Measurements from ENCODE around the gene PCMT1. TPM values are rescaled to one million over a fixed set of nuclear protein-coding genes. Genes with fewer than 3 reads are reported as not detected.
"Not testable (repeated sequence)": the region's sequence is repeated elsewhere in the genome, so short reads cannot be mapped to it uniquely, and the experiment has no call there.

Gene PCMT1
- total RNA-seq, 1 donor: 34.6 TPM

DNA sequence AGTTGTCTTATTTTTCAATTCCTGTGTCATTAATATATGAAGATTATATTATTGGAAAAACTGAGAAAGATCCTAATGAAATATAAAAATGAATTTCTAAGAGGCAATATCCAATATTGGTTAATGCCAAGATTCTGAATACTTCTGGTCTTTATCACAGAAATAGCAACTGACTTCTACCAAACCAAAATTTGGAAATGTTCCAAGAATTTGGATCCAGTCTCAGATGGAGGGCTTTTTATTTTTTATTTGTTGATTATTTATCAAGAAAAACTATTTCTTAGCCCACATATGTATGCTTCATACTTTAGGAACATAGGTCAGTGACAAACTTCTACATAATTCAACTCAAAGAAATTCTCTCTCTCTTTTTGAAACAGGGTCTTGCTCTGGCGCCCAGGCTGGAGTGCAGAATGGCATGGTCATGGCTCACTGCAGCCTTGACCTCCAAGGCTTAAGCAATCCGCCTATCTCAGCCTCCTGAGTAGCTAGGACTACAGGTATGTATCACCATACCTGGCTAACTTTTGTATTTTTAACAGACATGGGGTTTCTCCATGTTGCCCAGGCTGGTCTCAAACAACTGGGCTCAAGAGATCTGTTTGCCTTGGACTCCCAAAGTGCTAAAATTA is 16.3 kb upstream of the PCMT1 start:
- H3K4me3 ChIP-seq (ENCODE audit: low read length): no peak overlapping the region
- no peaks in the 10 kb centered on the region for H3K9me3 ChIP-seq (ENCODE audit: low read depth, low read length)
- peaks cover 25% of the 10 kb centered on the region for H3K4me1 ChIP-seq (ENCODE audit: insufficient read depth, low read length)
- no peaks in the 10 kb centered on the region for H3K27me3 ChIP-seq (ENCODE audit: insufficient read depth, low read length)

DNA sequence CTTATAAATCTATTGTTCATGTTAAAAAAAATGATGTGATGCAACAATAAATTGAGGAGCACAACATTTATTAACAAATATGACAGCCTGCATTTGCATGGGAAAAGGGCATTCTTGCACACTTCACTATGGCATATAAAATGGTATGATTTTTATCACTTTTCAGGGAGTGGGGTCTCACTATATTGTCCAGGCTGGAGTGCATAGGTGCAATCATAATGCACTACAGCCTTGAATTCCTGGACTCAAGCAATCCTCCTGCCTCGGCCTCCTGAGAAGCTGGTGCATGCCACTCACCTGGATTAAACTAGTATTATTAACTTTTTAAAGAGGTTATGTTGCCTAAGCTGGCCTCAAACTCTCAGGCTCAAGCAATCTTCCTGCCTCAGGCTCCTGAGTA is 14.6 kb upstream of the PCMT1 start:
- no peak overlapping the region for H3K4me3 ChIP-seq (ENCODE audit: low read length)
- H3K4me1 ChIP-seq (ENCODE audit: insufficient read depth, low read length): peaks cover 8% of the 10 kb centered on the region
- no peaks in the 10 kb centered on the region for H3K27me3 ChIP-seq (ENCODE audit: insufficient read depth, low read length)
- no peaks in the 10 kb centered on the region for H3K9me3 ChIP-seq (ENCODE audit: low read depth, low read length)

DNA sequence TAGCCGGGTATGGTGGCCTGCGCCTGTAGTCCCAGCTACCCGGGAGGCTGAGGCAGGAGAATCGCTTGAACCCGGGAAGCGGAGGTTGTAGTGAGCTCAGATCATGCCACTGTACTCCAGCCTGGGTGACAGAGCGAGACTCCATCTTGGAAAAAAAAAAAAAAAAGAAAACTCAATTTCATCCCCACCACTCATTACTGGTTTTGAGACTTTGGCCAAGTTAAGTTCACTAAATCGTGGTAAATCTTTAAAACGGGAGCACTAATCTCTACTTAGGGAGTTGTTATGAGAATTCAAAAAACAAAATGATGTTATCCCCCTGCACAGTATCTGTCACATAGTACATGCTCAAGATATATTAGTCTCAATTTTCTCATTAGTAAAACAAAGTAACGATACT is 4.3 kb upstream of the PCMT1 start:
- H3K27me3 ChIP-seq (ENCODE audit: insufficient read depth, low read length); H3K9me3 ChIP-seq (ENCODE audit: low read depth, low read length); H3K4me3 ChIP-seq (ENCODE audit: low read length): not testable (repeated sequence)
- peaks cover 32% of the 10 kb centered on the region for H3K4me1 ChIP-seq (ENCODE audit: insufficient read depth, low read length)

DNA sequence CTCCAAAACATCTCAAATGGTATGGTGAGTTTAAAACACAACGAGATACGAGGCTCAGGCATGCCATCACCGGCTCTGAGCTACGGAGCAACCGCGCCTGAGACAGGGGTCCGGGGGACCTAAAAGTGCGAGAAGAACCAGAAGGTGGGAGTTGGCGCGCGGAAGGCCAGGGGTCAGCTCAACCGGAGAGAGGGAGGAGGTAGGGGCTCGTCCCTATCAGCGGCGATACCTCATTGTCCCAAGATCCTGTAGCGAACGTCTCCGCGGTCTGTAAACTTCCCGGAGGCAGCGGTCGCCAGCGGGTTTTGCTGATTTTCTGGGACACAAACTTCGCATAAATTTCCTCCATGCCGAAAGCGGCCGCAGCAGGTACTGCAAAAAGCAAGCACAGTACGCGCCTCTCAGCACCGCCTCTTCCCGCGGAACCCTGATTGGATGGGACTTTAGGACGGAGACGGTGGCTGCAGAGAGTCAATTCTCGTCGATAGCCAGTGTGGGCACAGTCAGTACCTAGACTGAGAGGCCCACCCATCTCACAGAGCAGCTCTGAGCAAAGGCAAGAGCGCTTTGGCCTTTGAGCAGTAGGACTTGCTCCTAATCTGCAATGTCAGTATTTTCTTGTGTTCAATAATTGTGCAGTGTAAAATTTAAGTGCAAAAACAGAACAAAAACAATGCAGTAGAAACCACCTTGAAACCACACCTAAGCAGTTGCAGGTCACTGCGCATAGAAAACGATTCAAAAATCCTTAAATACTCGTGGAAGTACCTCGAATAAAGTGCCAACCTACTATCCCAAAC is 3.2 kb upstream of the PCMT1 start, which contains the start of gene NUP43:
NUP43 (minus strand) TSS at position 383 of the 800 bp plus-strand sequence; CDS start at position 349, 34 bp downstream.
- H3K9me3 ChIP-seq (ENCODE audit: low read depth, low read length): no peaks in the 10 kb centered on the region
- peaks cover 43% of the 10 kb centered on the region for H3K4me1 ChIP-seq (ENCODE audit: insufficient read depth, low read length)
- no peaks in the 10 kb centered on the region for H3K27me3 ChIP-seq (ENCODE audit: insufficient read depth, low read length)
- peak within 1 kb of the TSS; percentile 73 for H3K4me3 ChIP-seq (ENCODE audit: low read length)

DNA sequence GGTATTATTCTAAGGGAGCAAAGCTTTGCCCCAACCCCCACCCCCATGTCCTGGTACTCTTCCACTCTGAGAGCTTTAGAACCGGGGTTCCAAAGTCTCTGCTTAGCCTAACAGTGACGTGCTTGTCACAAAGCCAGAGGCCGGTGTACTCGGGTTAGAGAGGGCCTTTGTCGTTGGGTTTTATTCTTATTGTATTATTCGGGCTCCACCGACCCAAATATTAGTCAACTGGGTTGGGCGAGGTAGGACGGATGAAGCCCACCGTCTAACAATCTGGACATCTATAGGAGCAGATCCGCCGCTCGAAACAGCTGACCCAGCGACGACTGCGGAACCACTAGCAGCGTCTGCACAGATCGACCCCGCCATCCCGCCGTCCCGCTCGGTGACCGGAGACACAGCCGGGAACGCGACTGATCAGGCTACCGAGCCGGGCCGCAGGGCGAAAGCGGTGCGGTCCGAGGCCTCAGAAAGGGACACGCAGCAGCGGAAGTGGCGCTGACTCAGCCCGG is 403 bp upstream of the PCMT1 start:
- not testable (repeated sequence) for H3K27me3 ChIP-seq (ENCODE audit: insufficient read depth, low read length); H3K9me3 ChIP-seq (ENCODE audit: low read depth, low read length)
- Histone ChIP-seq H3K4me1 (ENCODE audit: insufficient read depth, low read length) (peaks cover 68% of the 10 kb centered on the region), H3K4me3 (ENCODE audit: low read length) (peak overlapping the region; percentile 97)

DNA sequence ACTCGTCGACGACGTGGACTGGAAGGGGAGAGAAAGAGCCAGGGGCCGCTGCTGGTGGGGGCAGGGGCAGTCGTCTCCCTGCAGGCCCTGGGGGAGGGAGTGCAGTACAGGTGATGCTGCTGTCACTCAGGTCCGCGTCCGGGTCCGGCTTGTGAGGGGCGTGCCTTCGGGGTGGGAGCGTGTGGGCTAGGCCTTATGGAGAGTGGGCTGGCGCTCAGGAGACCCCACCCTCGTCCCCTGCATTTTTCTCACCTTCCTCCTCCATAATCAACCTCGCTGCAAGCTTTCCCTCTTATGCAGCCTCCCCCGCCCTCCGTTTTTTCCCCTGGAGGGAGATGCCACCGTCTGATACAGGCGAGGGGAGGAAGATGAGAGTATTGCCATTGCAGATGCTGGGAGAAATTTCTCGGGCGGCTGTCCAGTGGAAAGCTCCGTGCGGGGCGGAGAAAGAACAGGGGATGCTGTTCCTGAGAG is 632 bp downstream of the PCMT1 start:
- peak overlapping the region; percentile 97 for H3K4me3 ChIP-seq (ENCODE audit: low read length)
- no peaks in the 10 kb centered on the region for H3K9me3 ChIP-seq (ENCODE audit: low read depth, low read length)
- H3K27me3 ChIP-seq (ENCODE audit: insufficient read depth, low read length): no peaks in the 10 kb centered on the region
- peaks cover 74% of the 10 kb centered on the region for H3K4me1 ChIP-seq (ENCODE audit: insufficient read depth, low read length)

DNA sequence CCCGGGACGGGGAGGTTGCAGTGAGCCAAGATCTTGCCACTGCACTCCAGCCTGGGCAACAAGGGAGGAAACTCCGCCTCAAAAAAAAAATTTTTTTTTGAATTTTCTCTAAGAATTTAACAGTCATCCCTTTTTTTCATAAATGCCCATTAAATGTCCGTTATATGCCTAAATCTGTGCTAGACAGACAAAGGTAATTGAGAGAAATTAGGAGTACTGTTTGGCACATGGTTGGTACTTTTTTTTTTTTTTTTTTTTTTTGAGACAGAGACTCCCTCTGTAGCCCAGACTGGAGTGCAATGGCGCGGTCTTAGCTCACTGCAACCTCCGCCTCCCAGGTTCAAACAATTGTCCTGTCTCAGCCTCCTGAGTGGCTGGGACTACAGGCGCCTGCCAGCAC is 1.7 kb downstream of the PCMT1 start:
- Histone ChIP-seq H3K9me3 (ENCODE audit: low read depth, low read length) (no peaks in the 10 kb centered on the region), H3K4me3 (ENCODE audit: low read length) (peak overlapping the region; percentile 97), H3K4me1 (ENCODE audit: insufficient read depth, low read length) (peaks cover 73% of the 10 kb centered on the region), H3K27me3 (ENCODE audit: insufficient read depth, low read length) (no peaks in the 10 kb centered on the region)

DNA sequence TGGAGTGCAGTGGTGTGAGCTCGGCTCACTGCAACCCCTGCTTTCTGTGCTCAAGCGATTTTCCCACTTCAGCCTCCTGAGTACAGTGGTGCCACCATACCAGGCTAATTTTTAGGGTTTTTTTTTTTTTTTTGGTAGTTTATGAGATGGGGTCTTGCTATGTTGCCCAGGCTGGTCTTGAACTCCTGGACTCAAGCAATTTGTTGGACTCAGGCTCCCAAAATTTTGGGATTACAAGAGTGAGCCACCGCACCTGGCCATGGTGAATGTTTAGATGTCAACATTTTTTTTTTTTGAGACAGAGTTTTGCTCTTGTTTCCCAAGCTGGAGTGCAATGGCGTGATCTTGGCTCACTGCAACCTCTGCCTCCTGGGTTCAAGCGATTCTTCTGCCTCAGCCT is 2.4 kb downstream of the PCMT1 start:
- H3K27me3 ChIP-seq (ENCODE audit: insufficient read depth, low read length); H3K9me3 ChIP-seq (ENCODE audit: low read depth, low read length); H3K4me3 ChIP-seq (ENCODE audit: low read length): not testable (repeated sequence)
- H3K4me1 ChIP-seq (ENCODE audit: insufficient read depth, low read length): peaks cover 67% of the 10 kb centered on the region

DNA sequence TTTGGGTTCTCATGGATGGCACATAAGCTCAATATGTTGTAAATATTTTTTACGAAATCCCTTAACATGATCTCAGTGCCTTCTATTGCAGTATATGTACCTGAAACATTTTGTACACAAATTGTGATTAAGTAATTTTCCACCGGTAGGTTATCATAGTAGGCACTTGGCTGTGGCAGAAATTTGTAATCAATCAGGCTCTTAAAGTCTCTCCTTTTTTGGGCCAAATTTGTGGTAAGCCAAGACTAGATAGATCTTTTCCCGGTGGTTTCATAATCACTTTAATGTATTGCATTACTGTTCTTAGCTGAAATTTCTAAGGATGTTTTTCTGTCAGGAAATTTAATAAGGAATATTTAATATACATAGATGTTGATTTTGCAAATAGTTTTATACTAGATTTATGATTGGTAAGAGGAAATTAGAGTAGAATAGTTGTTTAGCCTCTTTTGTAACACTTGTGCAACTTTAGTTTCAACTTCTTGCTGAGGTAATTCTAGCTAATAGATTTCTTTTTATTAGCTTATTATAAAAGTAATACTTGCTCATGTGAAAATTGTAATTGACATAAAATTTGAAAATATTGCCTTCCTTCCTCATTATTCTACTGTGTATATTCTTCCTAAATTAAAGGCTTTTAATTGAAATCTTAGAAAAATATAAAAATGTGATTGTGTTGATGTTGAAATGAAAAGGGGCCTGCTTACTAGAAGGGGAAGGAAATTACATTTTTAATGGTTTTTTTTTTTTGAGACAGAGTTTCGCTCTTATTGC is 3.2 kb downstream of the PCMT1 start:
- Histone ChIP-seq H3K4me3 (ENCODE audit: low read length) (no peak overlapping the region), H3K9me3 (ENCODE audit: low read depth, low read length) (no peaks in the 10 kb centered on the region), H3K4me1 (ENCODE audit: insufficient read depth, low read length) (peaks cover 65% of the 10 kb centered on the region), H3K27me3 (ENCODE audit: insufficient read depth, low read length) (no peaks in the 10 kb centered on the region)

DNA sequence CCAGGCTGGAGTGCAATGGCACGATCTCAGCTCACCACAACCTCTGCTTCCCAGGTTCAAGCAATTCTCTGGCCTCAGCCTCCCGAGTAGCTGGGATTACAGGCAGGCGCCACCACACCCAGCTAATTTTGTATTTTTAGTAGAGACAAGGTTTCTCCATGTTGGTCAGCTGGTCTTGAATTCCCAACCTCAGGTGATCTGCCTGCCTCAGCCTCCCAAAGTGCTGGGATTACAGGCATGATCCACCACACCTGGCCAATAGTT is 3.8 kb downstream of the PCMT1 start:
- H3K4me3 ChIP-seq (ENCODE audit: low read length); H3K9me3 ChIP-seq (ENCODE audit: low read depth, low read length); H3K27me3 ChIP-seq (ENCODE audit: insufficient read depth, low read length): not testable (repeated sequence)
- peaks cover 62% of the 10 kb centered on the region for H3K4me1 ChIP-seq (ENCODE audit: insufficient read depth, low read length)

DNA sequence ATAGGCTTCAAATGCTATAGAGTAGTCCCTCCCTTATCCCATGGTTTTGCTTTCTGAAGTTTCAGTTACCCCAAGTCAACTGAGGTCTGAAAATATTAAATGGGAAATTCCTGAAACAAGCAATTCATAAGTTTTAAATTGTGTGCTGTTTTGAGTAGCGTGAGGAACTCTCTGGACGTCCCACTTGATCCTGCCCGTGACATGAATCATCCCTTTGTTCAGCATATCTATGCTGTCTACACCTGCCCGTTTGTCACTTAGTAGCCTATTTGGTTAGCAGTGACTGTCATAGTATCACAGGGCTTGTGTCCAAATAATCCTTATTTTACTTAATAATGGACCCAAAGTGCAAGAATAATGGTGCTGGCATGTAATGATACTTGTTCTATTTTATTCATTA is 5.0 kb downstream of the PCMT1 start:
- H3K27me3 ChIP-seq (ENCODE audit: insufficient read depth, low read length): no peaks in the 10 kb centered on the region
- no peaks in the 10 kb centered on the region for H3K9me3 ChIP-seq (ENCODE audit: low read depth, low read length)
- no peak overlapping the region for H3K4me3 ChIP-seq (ENCODE audit: low read length)
- peaks cover 55% of the 10 kb centered on the region for H3K4me1 ChIP-seq (ENCODE audit: insufficient read depth, low read length)

DNA sequence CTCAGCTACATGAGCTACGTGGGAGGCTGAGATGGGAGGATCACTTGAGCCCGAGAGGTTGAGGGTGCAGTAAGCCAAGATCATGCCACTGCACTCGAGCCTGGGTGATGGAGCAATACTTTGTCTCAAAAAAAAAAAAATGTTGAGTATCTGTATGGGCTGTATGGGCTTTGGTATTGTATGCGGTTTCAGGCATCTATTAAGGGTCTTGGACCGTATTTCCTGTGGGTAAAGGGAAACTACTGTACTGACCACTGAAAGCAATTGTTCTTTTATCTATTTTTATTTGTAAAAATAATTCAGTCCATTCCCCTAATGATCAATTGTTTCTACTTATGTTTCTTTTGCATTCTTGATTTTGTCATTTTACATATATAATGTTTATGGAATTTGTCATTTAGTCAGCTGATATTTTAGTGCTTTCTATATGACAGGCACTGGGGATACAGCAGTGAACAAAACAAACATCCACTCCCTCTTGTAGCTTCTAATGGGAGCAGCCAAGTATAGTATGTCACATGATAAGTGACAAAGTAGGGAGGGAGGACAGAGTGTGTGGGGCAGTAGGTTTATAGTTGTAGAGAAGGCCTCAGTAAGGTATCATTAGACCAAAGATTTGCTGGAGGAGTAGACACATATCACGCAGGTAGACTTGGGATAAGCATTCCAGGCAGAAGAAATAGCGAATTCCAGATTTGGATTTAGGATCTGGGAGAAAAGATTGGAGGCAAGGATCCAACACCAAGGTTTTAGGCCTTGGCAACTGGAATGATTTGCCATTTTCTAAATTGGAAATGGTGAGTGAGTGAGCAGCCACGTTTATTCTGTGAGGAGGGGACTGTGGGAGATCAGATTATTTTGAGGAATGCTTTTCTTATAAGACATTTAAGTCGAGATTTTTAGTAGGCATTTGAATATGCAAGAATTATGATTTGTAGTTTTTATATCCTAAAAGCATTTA is 6.0 kb downstream of the PCMT1 start:
- no peak overlapping the region for H3K4me3 ChIP-seq (ENCODE audit: low read length)
- no peaks in the 10 kb centered on the region for H3K9me3 ChIP-seq (ENCODE audit: low read depth, low read length)
- no peaks in the 10 kb centered on the region for H3K27me3 ChIP-seq (ENCODE audit: insufficient read depth, low read length)
- peaks cover 59% of the 10 kb centered on the region for H3K4me1 ChIP-seq (ENCODE audit: insufficient read depth, low read length)

DNA sequence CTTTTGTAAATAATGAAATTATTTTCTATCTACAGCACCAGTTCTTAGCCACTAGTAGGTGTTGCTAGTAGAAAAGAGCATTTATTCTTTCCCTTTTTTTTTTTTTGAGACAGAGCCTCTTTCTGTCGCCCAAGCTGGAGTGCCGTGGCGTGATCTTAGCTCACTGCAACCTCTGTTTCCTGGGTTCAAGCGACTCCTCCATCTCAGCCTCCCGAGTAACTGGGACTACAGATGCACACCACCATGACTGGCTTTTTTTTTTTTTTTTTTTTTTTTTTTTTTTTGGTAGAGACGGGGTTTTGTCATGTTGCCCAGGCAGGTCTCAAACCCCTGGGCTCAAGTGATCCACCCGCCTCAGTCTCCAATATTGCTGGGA is 6.7 kb downstream of the PCMT1 start:
- H3K4me1 ChIP-seq (ENCODE audit: insufficient read depth, low read length): peaks cover 53% of the 10 kb centered on the region
- no peaks in the 10 kb centered on the region for H3K9me3 ChIP-seq (ENCODE audit: low read depth, low read length)
- H3K27me3 ChIP-seq (ENCODE audit: insufficient read depth, low read length): no peaks in the 10 kb centered on the region
- H3K4me3 ChIP-seq (ENCODE audit: low read length): no peak overlapping the region

DNA sequence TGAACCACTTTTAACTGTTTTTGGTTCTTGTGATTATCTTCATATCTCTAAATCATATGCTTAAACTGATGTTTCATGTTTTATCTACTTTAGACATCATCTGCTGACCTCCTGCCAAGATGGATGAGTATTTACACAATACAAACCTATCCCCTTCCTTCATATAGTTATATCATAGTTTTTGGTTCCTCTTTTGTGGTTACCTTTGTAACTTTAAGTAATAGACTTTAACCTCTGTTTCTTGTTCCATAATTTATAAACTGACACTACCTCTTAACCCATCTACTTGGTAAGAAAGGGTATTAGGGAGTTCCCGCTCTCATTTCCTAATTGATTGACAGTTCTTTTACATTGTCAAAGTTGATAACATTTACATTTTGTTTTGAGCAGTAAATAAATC is 11.9 kb downstream of the PCMT1 start:
- Histone ChIP-seq H3K9me3 (ENCODE audit: low read depth, low read length) (no peaks in the 10 kb centered on the region), H3K27me3 (ENCODE audit: insufficient read depth, low read length) (no peaks in the 10 kb centered on the region), H3K4me1 (ENCODE audit: insufficient read depth, low read length) (peaks cover 17% of the 10 kb centered on the region), H3K4me3 (ENCODE audit: low read length) (no peak overlapping the region)

Measured in mononuclear cell (primary cell).